HG02870 (cell line): Measurements from ENCODE around the gene METTL2B.
"Not testable (repeated sequence)": the region's sequence is repeated elsewhere in the genome, so short reads cannot be mapped to it uniquely, and the experiment has no call there.

Source experiments
- ATAC-seq: cut with Tn5 transposase; IDR thresholded peaks from one replicate; pipeline ENCODE4 v1.9.1; 2021; ENCODE audit warnings: mild to moderate bottlenecking, moderate library complexity; ENCODE audit not compliant: unreplicated experiment

Gene METTL2B

GRCh38 chr7:128454808-128455542 lies 21.6 kb upstream of the METTL2B start:
- no peak for ATAC-seq

DNA sequence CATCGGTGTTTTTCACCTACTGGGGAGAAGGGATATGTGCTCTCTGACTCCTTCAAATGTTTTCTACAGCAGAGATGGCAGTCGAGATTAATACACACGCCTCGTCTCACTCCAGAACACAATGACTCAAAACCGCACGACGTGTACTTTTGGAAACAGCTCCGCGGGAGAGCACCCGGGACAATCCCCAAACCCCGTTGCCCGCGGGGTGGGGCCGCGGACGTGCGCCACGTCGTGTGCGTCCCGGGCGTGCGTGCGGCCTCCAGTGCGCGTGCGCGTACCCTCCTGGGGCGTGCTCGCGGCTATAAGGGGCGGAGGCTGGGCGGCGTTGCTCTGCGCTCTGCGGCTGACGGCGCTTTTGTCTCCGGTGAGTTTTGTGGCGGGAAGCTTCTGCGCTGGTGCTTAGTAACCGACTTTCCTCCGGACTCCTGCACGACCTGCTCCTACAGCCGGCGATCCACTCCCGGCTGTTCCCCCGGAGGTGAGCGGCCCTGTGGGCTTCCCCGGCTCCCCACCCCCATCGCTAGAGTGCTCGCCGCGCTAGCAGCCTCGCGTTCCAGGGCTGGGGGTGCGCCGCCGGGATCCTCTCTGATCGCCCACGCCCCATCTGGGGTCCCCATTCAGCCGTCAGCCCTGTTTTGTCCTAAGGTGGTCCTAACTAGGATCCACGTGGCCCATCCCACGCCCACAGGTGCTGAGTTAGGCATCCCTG lies 20.8 kb upstream of the METTL2B start, which contains the start of gene HILPDA:
HILPDA (plus strand) TSS at position 336 of the 712 bp plus-strand sequence. CDS start 1,391 bp downstream, outside the sequence.
- peak; percentile 66 for ATAC-seq

GRCh38 chr7:128456255-128456725 lies 20.3 kb upstream of the METTL2B start:
- ATAC-seq, result peak; percentile 7

DNA sequence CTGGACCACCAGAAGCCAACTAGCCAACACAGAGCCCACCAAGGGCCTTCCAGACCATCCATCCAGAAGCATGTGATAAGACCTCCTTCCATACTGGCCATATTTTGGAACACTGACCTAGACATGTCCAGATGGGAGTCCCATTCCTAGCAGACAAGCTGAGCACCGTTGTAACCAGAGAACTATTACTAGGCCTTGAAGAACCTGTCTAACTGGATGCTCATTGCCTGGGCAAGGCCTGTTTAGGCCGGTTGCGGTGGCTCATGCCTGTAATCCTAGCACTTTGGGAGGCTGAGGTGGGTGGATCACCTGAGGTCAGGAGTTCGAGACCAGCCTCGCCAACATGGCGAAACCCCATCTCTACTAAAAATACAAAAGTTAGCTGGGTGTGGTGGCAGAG lies 19.2 kb upstream of the METTL2B start:
- ATAC-seq, result not testable (repeated sequence)

DNA sequence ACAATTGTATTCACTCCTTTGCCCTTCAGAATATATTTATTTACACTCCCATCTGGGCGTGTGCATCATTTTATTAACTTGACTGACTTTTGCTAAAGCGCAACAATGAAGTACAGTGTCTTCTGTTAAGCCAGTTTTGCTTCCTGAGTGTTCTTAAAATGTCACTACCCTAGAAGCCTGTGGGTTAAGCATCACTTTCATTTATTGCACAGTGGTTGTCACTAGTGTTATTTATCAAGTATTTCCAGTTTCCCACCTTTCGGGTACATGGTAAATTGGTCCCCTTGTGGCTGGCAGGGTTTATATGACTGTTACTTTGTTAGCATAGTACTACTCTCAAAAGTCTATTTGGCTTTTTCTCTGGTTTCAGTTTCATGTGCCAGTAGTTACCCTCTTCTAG lies 17.6 kb upstream of the METTL2B start:
- ATAC-seq, result peak; percentile 23

- ATAC-seq, result peak; percentile 27
Observed at GRCh38 chr7:128459394-128459878, 17.1 kb upstream of the METTL2B start.

- no peak for ATAC-seq
Observed at GRCh38 chr7:128462460-128462859, 14.1 kb upstream of the METTL2B start.

- ATAC-seq, result not testable (repeated sequence)
Observed at GRCh38 chr7:128463345-128463744, 13.2 kb upstream of the METTL2B start.

DNA sequence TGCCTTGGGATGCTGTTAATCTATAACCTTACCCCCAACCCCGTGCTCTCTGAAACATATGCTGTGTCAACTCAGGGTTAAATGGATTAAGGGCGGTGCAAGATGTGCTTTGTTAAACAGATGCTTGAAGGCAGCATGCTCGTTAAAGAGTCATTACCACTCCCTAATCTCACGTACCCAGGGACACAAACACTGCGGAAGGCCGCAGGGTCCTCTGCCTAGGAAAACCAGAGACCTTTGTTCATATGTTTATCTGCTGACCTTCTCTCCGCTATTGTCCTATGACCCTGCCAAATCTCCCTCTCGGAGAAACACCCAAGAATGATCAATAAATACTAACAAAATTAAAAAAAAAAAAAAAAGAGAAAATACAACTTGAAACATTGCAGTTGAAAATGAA lies 12.6 kb upstream of the METTL2B start:
- not testable (repeated sequence) for ATAC-seq

- ATAC-seq, result not testable (repeated sequence)
Observed at GRCh38 chr7:128466871-128467270, 9.7 kb upstream of the METTL2B start.

GRCh38 chr7:128477336-128477690 lies 765 bp downstream of the METTL2B start:
- ATAC-seq, result not testable (repeated sequence)

DNA sequence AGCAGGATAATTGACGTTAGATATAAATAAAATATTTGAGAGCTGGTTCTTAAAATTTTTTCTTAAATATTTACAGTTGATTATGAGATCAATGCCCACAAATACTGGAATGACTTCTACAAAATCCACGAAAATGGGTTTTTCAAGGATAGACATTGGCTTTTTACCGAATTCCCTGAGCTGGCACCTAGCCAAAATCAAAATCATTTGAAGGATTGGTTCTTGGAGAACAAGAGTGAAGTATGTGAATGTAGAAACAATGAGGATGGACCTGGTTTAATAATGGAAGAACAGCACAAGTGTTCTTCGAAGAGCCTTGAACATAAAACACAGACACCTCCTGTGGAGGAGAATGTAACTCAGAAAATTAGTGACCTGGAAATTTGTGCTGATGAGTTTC lies 2.5 kb downstream of the METTL2B start:
- not testable (repeated sequence) for ATAC-seq

- ATAC-seq, result not testable (repeated sequence)
Observed at GRCh38 chr7:128488134-128488533, 11.6 kb downstream of the METTL2B start.

DNA sequence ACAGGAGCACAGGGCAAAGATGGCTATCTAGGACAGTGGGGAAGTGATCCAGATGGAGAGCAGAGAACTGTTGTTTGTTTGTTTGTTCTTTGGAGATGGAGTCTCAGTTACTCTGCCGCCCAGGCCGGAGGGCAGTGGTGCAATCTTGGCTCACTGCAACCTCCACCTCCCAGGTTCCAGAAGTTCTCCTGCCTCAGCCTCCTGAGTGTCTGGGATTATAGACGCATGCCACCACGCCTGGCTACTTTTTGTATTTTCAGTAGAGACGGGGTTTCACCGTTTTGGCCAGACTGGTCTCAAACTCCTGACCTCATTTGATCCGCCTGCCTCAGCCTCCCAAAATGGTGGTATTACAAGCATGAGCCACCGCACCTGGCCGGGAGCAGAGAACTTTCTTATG lies 20.9 kb downstream of the METTL2B start:
- no peak for ATAC-seq

- not testable (repeated sequence) for ATAC-seq
Observed at GRCh38 chr7:128505416-128505815, 28.9 kb downstream of the METTL2B start.

DNA sequence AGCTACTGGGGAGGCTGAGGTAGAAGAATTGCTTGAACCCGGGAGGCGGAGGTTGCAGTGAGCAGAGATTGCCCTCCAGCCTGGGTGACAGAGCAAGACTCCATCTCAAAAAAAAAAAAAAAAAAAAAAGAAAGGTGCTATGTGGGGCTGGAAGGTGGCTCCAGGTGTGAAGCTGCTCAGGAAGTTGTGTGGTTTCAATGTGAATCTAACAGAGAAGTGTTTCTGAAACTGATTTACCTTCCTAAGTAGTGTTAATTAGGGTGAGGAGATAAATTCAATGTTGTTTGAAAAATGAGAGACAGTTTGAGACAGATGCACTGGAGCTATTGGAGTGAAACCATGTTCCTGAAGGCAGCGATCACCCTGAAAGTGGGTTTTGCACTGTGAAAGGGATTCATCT lies 30.3 kb downstream of the METTL2B start:
- peak; percentile 38 for ATAC-seq

GRCh38 chr7:128507321-128507993 lies 30.9 kb downstream of the METTL2B start:
- ATAC-seq, result peak; percentile 43

DNA sequence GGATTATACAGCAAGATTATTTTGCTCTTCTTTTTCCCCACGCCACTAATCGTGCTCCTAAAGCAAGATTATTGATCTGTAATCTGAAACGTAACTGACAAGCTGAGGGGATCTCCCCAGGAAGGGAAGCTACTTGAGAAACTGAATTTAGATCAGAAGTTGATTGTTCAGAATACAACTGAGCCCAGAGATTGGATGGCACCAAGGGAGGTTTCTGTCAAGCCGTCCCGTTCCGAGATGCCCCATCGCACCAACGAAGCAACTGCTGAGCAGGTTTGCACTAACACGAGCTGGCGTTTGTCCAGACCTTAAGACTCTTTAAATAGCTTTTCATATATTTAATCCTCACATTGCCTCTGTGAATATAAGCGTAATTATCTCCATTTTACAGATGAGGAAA lies 35.1 kb downstream of the METTL2B start:
- not testable (repeated sequence) for ATAC-seq

- not testable (repeated sequence) for ATAC-seq
Observed at GRCh38 chr7:128515232-128515631, 38.7 kb downstream of the METTL2B start.

DNA sequence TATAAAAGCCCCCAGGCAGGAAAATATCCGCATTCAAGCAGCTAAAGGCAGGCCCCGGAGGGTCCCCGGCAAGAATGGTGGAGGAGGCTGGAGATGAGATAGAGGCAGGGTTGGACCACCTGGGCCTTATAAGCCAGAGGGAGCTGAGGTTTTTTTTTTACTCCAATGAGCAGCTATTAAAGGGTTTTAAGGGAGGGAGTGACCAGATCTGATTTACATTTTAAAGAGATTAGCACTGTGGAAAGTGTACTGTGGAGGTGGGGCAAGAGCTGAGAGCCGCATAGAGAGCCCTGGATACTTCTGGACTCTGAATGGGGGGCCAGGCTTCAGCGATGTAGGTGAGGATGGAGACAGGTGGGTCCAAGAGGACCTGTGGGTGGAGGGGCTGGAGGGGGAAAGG lies 40.5 kb downstream of the METTL2B start:
- not testable (repeated sequence) for ATAC-seq

GRCh38 chr7:128523226-128523931 lies 46.8 kb downstream of the METTL2B start:
- ATAC-seq, result not testable (repeated sequence)
